Neural progenitor cell (in vitro differentiated cells): ENCODE data around the gene APBB2.

Experiments used
- CTCF ChIP-seq: fragments of 200-600 bp; sonication (generic); IDR thresholded peaks from 2 replicates; pipeline ENCODE4 v1.5.1; 2017; ENCODE audit warnings: antibody characterized with exemption, mild to moderate bottlenecking
- EZH2phosphoT487 ChIP-seq: fragments of 200-600 bp; sonication (generic); IDR thresholded peaks from 2 replicates; pipeline ENCODE4 v1.6.1; 2017; ENCODE audit warnings: antibody characterized with exemption

DNA sequence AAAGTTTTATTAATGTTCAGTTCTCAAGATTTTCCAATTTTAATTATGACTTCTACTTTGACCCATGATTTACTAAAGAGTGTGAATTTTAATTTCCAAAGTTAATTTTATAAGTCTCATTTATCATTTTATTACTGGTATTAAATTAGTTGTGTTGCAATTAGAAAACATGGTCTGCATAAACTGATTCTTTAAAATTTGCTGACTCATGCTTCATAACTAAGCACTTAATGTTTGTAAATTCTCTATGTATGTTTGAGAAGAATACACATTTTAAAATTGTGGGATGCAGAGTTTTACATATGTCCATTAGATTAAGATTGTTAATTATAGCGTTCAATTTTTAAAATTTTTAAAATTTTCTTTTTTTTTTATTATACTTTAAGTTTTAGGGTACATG lies 22.2 kb upstream of the APBB2 start:
- TF ChIP-seq CTCF (no peak), EZH2phosphoT487 (no peak)
